H1 (cell line): ENCODE data around the gene ZP2. TPM values are rescaled to one million over a fixed set of nuclear protein-coding genes. Genes with fewer than 3 reads are reported as not detected.

Experiments
- CTCF ChIA-PET: fragments of 300-600 bp; sonication (Branson Sonifier 250); formaldehyde crosslinking; loops from one replicate; lab custom pipeline; 2021; ENCODE audit not compliant: partially characterized antibody; lab: Charles Lee
- POLR2A ChIA-PET: fragments of 300-600 bp; sonication (Branson Sonifier 250); formaldehyde crosslinking; loops from one replicate; lab custom pipeline; 2021; ENCODE audit warnings: inconsistent platforms; ENCODE audit not compliant: partially characterized antibody; lab: Charles Lee
- DNase-seq, 2 experiments: peaks; one replicate each; pipeline versions ENCODE4 v3.0.0 to v3.0.0-alpha.2; 2010 to 2022; ENCODE audit warnings: low spot score in 2 of 2, low read depth in 1 of 2, mixed read lengths in 1 of 2
- FAIRE-seq: peaks from 2 replicates; lab custom pipeline; 2011; peaks lifted over from hg19 to GRCh38; lab: Jason Lieb, UNC
- H2AFZ ChIP-seq: 2 replicates; pipeline ENCODE4 v1.8.1; 2012; ENCODE audit warnings: low read length, inconsistent platforms
- H2AK5ac ChIP-seq: 2 replicates; pipeline ENCODE4 v1.6.1; 2013; ENCODE audit warnings: low read depth, low read length
- H2BK120ac ChIP-seq: replicated peaks from 2 replicates; pipeline ENCODE3; 2013; ENCODE audit warnings: low read depth, low read length, inconsistent platforms
- H2BK12ac ChIP-seq: 2 replicates; pipeline ENCODE4 v1.6.1; 2013; ENCODE audit warnings: low read depth, low read length
- H2BK15ac ChIP-seq: 2 replicates; pipeline ENCODE4 v1.6.1; 2013; ENCODE audit warnings: low read length
- H2BK20ac ChIP-seq: 2 replicates; pipeline ENCODE4 v1.6.1; 2013; ENCODE audit warnings: low read length
- H2BK5ac ChIP-seq: 2 replicates; pipeline ENCODE4 v1.6.1; 2013; ENCODE audit warnings: low read depth, low read length
- H3K14ac ChIP-seq: 2 replicates; pipeline ENCODE4 v1.6.1; 2013; ENCODE audit warnings: inconsistent platforms; ENCODE audit not compliant: insufficient read length
- H3K18ac ChIP-seq: 2 replicates; pipeline ENCODE4 v1.6.1; 2013; ENCODE audit warnings: low read length; ENCODE audit errors: extremely low read depth
- H3K23ac ChIP-seq: 2 replicates; pipeline ENCODE4 v1.6.1; 2013; ENCODE audit warnings: inconsistent platforms; ENCODE audit not compliant: insufficient read length
- H3K23me2 ChIP-seq: 2 replicates; pipeline ENCODE4 v1.6.1; 2013; ENCODE audit warnings: low read depth, low read length
- H3K27ac ChIP-seq: 2 replicates; pipeline ENCODE4 v1.6.1; 2011; ENCODE audit warnings: low read depth, low read length, inconsistent platforms
- H3K27me3 ChIP-seq, 4 experiments: replicated peaks in 1 of 4; 1 replicate in 1 of 4; 2 replicates in 3 of 4; pipeline versions ENCODE4 v1.6.1 to v1.8.1; 2011 to 2013; ENCODE audit warnings: low read length in 3 of 4, mild to moderate bottlenecking in 3 of 4, inconsistent platforms in 2 of 4, mixed read lengths in 2 of 4, moderate library complexity in 1 of 4; ENCODE audit not compliant: control insufficient read depth in 3 of 4, insufficient read depth in 3 of 4; ENCODE audit errors: extremely low read depth in 1 of 4
- H3K36me3 ChIP-seq, 4 experiments: 2 replicates each; pipeline versions ENCODE4 v1.6.1 to v1.8.1; 2011 to 2013; ENCODE audit warnings: mild to moderate bottlenecking in 4 of 4, low read length in 3 of 4, moderate library complexity in 2 of 4, control low read depth in 1 of 4, inconsistent platforms in 1 of 4; ENCODE audit not compliant: insufficient read depth in 4 of 4, control insufficient read depth in 2 of 4
- H3K4ac ChIP-seq: replicated peaks from 2 replicates; pipeline ENCODE3; 2013; ENCODE audit warnings: low read length, low read depth, mixed read lengths, inconsistent platforms; ENCODE audit not compliant: insufficient read length
- H3K4me1 ChIP-seq, 4 experiments: replicated peaks in 1 of 4; 1 replicate in 1 of 4; 2 replicates in 3 of 4; pipeline versions ENCODE4 v1.6.1 to v1.8.1; 2011 to 2013; ENCODE audit warnings: low read length in 3 of 4, inconsistent platforms in 2 of 4, mixed read lengths in 1 of 4; ENCODE audit not compliant: insufficient read depth in 4 of 4, control insufficient read depth in 3 of 4
- H3K4me2 ChIP-seq, 2 experiments: 2 replicates each; pipeline versions ENCODE4 v1.6.1 to v1.8.1; 2011 to 2013; ENCODE audit warnings: low read depth in 2 of 2, low read length in 2 of 2, control low read depth in 1 of 2, inconsistent platforms in 1 of 2, mild to moderate bottlenecking in 1 of 2; ENCODE audit not compliant: insufficient read depth in 1 of 2
- H3K4me3 ChIP-seq, 4 experiments: fragments of 200-600, 300-600 bp in 1 of 4; sonication (generic), shearing (Covaris generic), sonication (Bioruptor Twin) in 1 of 4; 2 replicates each; pipeline versions ENCODE4 v1.5.1 to v1.8.1; 2011 to 2016; ENCODE audit warnings: low read length in 4 of 4, low read depth in 3 of 4, control low read depth in 2 of 4, inconsistent platforms in 2 of 4, mild to moderate bottlenecking in 2 of 4, mixed read lengths in 1 of 4, moderate library complexity in 1 of 4; ENCODE audit not compliant: insufficient read depth in 2 of 4; ENCODE audit errors: extremely low read depth in 1 of 4
- H3K56ac ChIP-seq: replicated peaks from 2 replicates; pipeline ENCODE3; 2013; ENCODE audit warnings: low read depth, mild to moderate bottlenecking, mixed read lengths, low read length, inconsistent platforms; ENCODE audit not compliant: insufficient read length
- H3K79me1 ChIP-seq: 2 replicates; pipeline ENCODE4 v1.6.1; 2013; ENCODE audit warnings: low read depth, low read length, control low read depth
- H3K79me2 ChIP-seq, 2 experiments: 2 replicates each; pipeline versions ENCODE4 v1.6.1 to v1.8.1; 2012 to 2013; ENCODE audit warnings: low read length in 2 of 2, mild to moderate bottlenecking in 2 of 2, inconsistent platforms in 1 of 2; ENCODE audit not compliant: insufficient read depth in 2 of 2, control insufficient read depth in 1 of 2
- H3K9ac ChIP-seq, 4 experiments: replicated peaks in 1 of 4; 1 replicate in 1 of 4; 2 replicates in 3 of 4; pipeline versions ENCODE4 v1.6.1 to v1.8.1; 2011 to 2013; ENCODE audit warnings: low read depth in 3 of 4, low read length in 3 of 4, control low read depth in 2 of 4, mild to moderate bottlenecking in 2 of 4, moderate library complexity in 2 of 4, inconsistent platforms in 1 of 4; ENCODE audit errors: extremely low read depth in 1 of 4
- H3K9me3 ChIP-seq, 2 experiments: 2 replicates each; pipeline versions ENCODE4 v1.6.1 to v1.8.1; 2012 to 2013; ENCODE audit warnings: mild to moderate bottlenecking in 2 of 2, moderate library complexity in 2 of 2, control low read depth in 1 of 2, inconsistent platforms in 1 of 2, low read depth in 1 of 2, low read length in 1 of 2, mixed read lengths in 1 of 2; ENCODE audit not compliant: insufficient read depth in 2 of 2
- H4K20me1 ChIP-seq, 2 experiments: replicated peaks in 1 of 2; 2 replicates each; pipeline versions ENCODE3 to v1.8.1; 2011 to 2013; ENCODE audit warnings: inconsistent platforms in 2 of 2, low read length in 2 of 2, mild to moderate bottlenecking in 1 of 2; ENCODE audit not compliant: insufficient read depth in 2 of 2, control insufficient read depth in 1 of 2
- H4K5ac ChIP-seq: 2 replicates; pipeline ENCODE4 v1.6.1; 2013; ENCODE audit warnings: low read length, low read depth, mixed read lengths, inconsistent platforms; ENCODE audit not compliant: insufficient read length
- H4K8ac ChIP-seq: 2 replicates; pipeline ENCODE4 v1.8.0; 2013; ENCODE audit warnings: mild to moderate bottlenecking, moderate library complexity, low read length, inconsistent platforms; ENCODE audit not compliant: insufficient read depth; ENCODE audit errors: extremely low read depth
- H4K91ac ChIP-seq: replicated peaks from 2 replicates; pipeline ENCODE3; 2013; ENCODE audit warnings: low read length, mixed read lengths, inconsistent platforms; ENCODE audit not compliant: insufficient read length
- BACH1 ChIP-seq: IDR thresholded peaks from 2 replicates; pipeline ENCODE4 v1.6.1; 2012; ENCODE audit warnings: low read length, improper control_type of control experiment
- CHD2 ChIP-seq: IDR thresholded peaks from 2 replicates; pipeline ENCODE4 v1.6.1; 2012; ENCODE audit warnings: low read length, improper control_type of control experiment
- CREB1 ChIP-seq: IDR thresholded peaks from 2 replicates; pipeline ENCODE4 v1.6.1; 2012; ENCODE audit warnings: inconsistent platforms
- JUN ChIP-seq: IDR thresholded peaks from 2 replicates; pipeline ENCODE4 v1.6.1; 2011; ENCODE audit warnings: low read depth, mild to moderate bottlenecking, improper control_type of control experiment, low read length
- KDM1A ChIP-seq: fragments of 200-600, 300-600 bp; sonication (generic); IDR thresholded peaks from 2 replicates; pipeline ENCODE4 v1.7.1; 2016; ENCODE audit warnings: mild to moderate bottlenecking, low read length, borderline replicate concordance
- NANOG ChIP-seq: IDR thresholded peaks from 2 replicates; pipeline ENCODE4 v1.6.1; 2011; ENCODE audit warnings: low read length, low read depth, mild to moderate bottlenecking, inconsistent platforms; ENCODE audit not compliant: insufficient read depth, poor library complexity, severe bottlenecking
- PHF8 ChIP-seq: fragments of 200-600 bp; sonication (generic); conservative IDR thresholded peaks from 2 replicates; pipeline ENCODE4 v1.7.1; 2012; ENCODE audit warnings: low read depth, mild to moderate bottlenecking, inconsistent platforms, low read length, moderate library complexity
- POLR2A ChIP-seq, 2 experiments: IDR thresholded peaks; 1 replicate in 1 of 2; 2 replicates in 1 of 2; pipeline ENCODE4 v1.6.1; 2011; ENCODE audit warnings: low read depth in 2 of 2, low read length in 2 of 2, mild to moderate bottlenecking in 2 of 2; ENCODE audit errors: control extremely low read depth in 1 of 2
- RAD21 ChIP-seq, 2 experiments: IDR thresholded peaks in 1 of 2; conservative IDR thresholded peaks in 1 of 2; 2 replicates each; pipeline ENCODE4 v1.6.1; 2011; ENCODE audit warnings: low read depth in 2 of 2, low read length in 2 of 2, improper control_type of control experiment in 1 of 2, inconsistent platforms in 1 of 2, mild to moderate bottlenecking in 1 of 2, moderate library complexity in 1 of 2
- RBBP5 ChIP-seq: IDR thresholded peaks from 2 replicates; pipeline ENCODE4 v1.7.1; 2012; ENCODE audit warnings: low read depth, mild to moderate bottlenecking, inconsistent platforms, low read length, moderate library complexity, borderline replicate concordance
- TEAD4 ChIP-seq: IDR thresholded peaks from 2 replicates; pipeline ENCODE4 v1.6.1; 2012; ENCODE audit warnings: low read depth, low read length, inconsistent platforms, mixed read lengths
- YY1 ChIP-seq: IDR thresholded peaks from 2 replicates; pipeline ENCODE4 v1.6.1; 2011; ENCODE audit warnings: low read depth, mild to moderate bottlenecking, low read length
- WGBS, 2 experiments: shearing (Covaris generic) in 1 of 2; methylation state at CpG; one replicate each; pipeline versions ENCODE4 v1.1.6 to v1.1.7; 2013 to 2015; ENCODE audit warnings: low lambda C conversion rate in 2 of 2, mixed read lengths in 2 of 2, inconsistent platforms in 1 of 2, low coverage in 1 of 2, missing lambda C conversion rate in 1 of 2; ENCODE audit not compliant: insufficient replicate concordance in 2 of 2, insufficient coverage in 1 of 2, insufficient read length in 1 of 2; ENCODE audit errors: extremely low coverage in 1 of 2, missing lambda C conversion rate in 1 of 2; 5-methylcytosine and 5-hydroxymethylcytosine counted together
- polyA plus RNA-seq, 7 experiments: library from polyadenylated mRNA; depleted of rRNA in 3 of 7; stranded (reverse) in 5 of 7; unstranded in 2 of 7; fragments of >200 nt in 5 of 7; fragments of 200-250 nt in 2 of 7; gene quantifications; 1 replicate in 5 of 7; 2 replicates in 1 of 7; 4 replicates in 1 of 7; pipeline versions ENCODE4 v1.2.1 to v1.2.3, GENCODE V29; 2011 to 2013; ENCODE audit warnings: missing spikeins in 2 of 7, mixed read lengths in 2 of 7
- total RNA-seq: library from RNA; stranded (reverse); fragmentation: NEBNext Ultra II Directional; extraction: Animal tissue kit (Norgen Biotek cat#: 25700); gene quantifications from 2 replicates; pipeline ENCODE4 v1.2.1, GENCODE V29; 2021
- TF ChIP-seq, protein P1 (sequence below): IDR thresholded peaks from 2 replicates; pipeline ENCODE4 v1.6.1; 2012; ENCODE audit warnings: inconsistent platforms

The ZP2 gene
- total and polyA plus RNA-seq, 2 of the 8 experiments (the other 6 are each of a cell fraction or from before 2014, with no cell fraction given): not detected

DNA sequence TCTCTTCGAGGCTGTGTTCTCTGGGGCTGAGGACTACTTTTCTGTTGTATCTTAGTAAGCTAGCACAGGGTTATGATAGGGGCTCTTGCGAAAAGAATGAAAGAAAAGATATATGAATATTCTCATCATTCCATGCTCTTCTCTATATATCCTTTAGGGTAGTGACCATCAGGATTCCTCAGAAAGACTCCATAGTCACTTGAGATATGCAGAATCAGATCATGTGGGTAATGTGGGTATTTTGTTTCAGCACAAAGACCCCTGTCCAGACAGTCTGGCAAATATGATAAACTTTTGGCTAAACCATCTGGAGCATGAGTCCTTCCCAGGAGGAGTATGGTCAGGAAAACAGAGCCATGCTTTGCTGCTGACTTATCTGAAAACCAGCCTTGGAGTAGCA lies 45.3 kb upstream of the ZP2 start:
- Histone ChIP-seq H2BK15ac (no peak overlapping the region), H3K9ac (no peak overlapping the region), H4K20me1 (no peaks in the 10 kb centered on the region), H2BK20ac (no peak overlapping the region), H3K36me3 (no peaks in the 10 kb centered on the region; a peak in 1 of 8 replicates), H3K4me1 (no peaks in the 10 kb centered on the region), H3K23ac (no peak overlapping the region), H2BK12ac (no peak overlapping the region), H2AK5ac (no peak overlapping the region), H3K4ac (no peak overlapping the region), H3K14ac (no peak overlapping the region), H3K27ac (no peak overlapping the region), H3K56ac (no peak overlapping the region), H4K91ac (no peak overlapping the region), H3K4me3 (no peak overlapping the region), H2BK5ac (no peak overlapping the region), H4K8ac (no peak overlapping the region), H2AFZ (no peak overlapping the region), H3K79me1 (no peaks in the 10 kb centered on the region), H3K18ac (no peak overlapping the region), H3K79me2 (no peaks in the 10 kb centered on the region), H4K5ac (no peak overlapping the region), H3K4me2 (no peak overlapping the region), H3K27me3 (no peaks in the 10 kb centered on the region), H3K23me2 (no peaks in the 10 kb centered on the region), H3K9me3 (no peaks in the 10 kb centered on the region), H2BK120ac (no peak overlapping the region)
- POLR2A ChIA-PET: no interaction called here
- 90% methylated on average over 2 of the region's 2 CpGs; no CpG with 5 or more reads in 1 of the 2 experiments for WGBS, 2 experiments
- FAIRE-seq (no peak), DNase-seq (no peak)
- TF ChIP-seq RBBP5: no peak
- no peak for TF ChIP-seq BACH1
- no peak for TF ChIP-seq NANOG
- no peak for TF ChIP-seq PHF8
- TF ChIP-seq RAD21 (IDR thresholded peaks at IDR 0.05 in 1 of 2, conservative IDR thresholded peaks at IDR 0.05 in 1 of 2; ENCODE audit: low read depth in 2 of 2, low read length in 2 of 2): no peak
- no peak for TF ChIP-seq CHD2
- no peak for TF ChIP-seq KDM1A
- TF ChIP-seq CREB1: no peak
- no peak for TF ChIP-seq YY1
- TF ChIP-seq JUN: no peak
- TF ChIP-seq POLR2A (IDR thresholded peaks at IDR 0.05; ENCODE audit: control extremely low read depth in 1 of 2, low read depth in 2 of 2, low read length in 2 of 2): no peak
- TF ChIP-seq TEAD4: no peak
- TF ChIP-seq, protein P1, sequence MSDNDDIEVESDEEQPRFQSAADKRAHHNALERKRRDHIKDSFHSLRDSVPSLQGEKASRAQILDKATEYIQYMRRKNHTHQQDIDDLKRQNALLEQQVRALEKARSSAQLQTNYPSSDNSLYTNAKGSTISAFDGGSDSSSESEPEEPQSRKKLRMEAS: no peak
- CTCF ChIA-PET: no interaction called here
